ENCODE results near the gene TRIM40.

Gene TRIM40

DNA sequence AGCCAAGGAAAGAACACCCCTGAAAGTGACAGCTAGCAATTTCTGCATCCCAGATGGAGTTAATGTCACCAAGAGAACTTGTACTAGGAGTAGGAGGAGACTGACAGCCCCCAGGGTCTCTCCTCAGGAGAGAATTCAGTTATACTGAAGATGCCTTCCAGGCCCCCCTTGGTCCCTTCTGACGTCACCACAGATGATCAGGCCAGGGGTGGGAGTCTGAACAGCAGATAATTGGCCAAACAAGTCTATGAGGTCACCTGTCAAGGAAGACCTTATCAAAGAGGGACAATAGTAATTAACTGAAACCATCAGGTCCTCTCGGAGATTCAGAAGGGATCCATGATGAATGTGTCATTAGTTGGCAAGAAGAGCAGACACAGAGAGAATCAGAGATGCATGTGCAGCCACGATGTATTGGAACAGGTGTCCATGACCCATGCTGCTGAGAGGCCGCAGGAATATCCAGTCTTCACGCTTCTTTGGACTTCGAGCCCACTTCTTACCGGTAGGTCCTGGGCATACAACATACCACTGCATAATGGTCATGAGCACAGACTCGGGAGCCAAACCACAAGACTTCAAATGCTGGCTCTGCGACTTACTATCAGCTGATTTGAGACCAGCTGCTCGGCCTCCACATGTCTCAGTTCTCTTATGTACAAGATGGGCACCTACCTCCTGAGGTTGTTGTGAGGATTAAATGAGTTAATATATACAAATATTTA lies 14.9 kb downstream of the TRIM40 start:
- DNase-seq = no peak

GRCh38 chr6:30151580-30151979 lies 15.6 kb downstream of the TRIM40 start:
- DNase-seq = peak; percentile 78 to 82

GRCh38 chr6:30152016-30152673 lies 16.2 kb downstream of the TRIM40 start:
- no peak for DNase-seq

GRCh38 chr6:30152910-30153610 lies 17.1 kb downstream of the TRIM40 start:
- DNase-seq = peak in 1 of 2 experiments; percentile 14

DNA sequence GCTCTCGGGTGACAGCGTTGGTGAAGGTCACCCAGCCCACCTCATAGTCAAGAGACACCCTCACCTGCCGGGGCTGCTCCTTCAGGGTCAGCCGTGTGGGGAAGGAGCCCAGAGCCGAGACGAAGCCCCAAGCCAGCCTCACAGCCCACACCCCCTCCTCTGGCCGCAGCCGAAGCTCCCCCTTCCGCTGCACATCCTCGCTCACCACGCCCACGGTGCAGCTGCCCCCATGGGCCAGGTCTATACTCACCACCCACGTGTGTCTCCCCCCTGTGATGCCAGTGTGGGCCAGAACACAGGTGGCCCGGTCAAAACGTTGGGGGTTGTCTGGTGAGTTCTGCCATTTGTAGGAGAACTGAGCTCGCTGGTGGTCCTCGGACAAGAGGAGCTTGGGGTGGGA lies 18.1 kb downstream of the TRIM40 start:
- DNase-seq = no peak

DNA sequence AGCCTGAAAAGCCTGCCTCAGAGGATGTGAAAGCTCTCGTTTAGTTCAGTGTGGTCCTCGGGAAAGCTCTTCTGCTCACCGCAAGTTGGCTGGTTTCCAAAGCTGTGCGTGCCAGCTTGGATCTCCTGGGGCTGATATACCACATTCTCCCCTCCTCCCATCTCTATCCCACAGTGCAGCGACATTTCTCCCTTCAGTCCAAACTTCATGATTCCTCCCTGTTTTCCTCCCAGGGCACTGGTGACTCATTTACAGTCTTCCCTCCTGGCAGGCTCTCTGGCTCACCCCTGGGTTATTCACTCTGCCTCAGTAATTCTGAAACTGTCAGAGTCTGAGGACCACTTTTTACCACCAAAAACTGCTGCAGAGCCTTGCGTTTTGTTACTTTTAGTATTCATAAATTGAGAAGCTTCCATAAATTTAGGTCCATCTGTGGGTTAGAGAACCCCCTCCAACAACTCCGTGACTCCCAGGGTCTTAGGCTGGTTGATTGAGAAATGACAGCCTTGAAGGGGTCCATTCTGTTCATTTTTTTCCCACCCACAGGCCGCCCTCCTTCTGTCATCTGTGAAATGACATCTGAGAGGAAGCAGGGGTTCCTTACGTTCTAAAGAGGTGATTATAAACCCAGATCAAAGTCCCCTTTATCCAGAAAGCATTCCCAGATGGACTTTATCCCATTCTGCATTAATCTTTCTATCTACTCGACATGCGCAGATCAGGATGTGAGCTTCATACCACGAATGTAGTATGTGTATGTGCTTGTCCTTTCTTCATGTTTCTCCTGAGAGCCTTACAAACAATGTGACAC lies 19.0 kb downstream of the TRIM40 start:
- no peak for DNase-seq

- no peak for DNase-seq
Measured at GRCh38 chr6:30155520-30156261, 19.8 kb downstream of the TRIM40 start.

DNA sequence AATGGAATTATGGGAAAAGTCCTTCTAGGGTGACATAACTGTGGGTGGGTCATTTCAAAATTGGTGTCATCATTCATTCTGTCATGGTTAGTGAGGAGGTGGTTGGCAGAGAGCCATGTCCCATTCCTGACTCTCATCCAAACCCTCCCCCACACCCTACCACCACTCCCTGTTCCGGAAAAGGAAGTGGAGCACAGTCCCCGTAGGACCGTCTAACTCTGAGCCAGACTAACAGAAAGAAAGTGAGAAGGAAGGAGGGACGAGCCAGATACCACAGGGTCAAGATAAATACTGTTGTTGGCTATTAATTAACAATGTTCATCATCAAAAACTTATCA lies 20.3 kb downstream of the TRIM40 start:
- DNase-seq = peak; percentile 57 to 60

DNA sequence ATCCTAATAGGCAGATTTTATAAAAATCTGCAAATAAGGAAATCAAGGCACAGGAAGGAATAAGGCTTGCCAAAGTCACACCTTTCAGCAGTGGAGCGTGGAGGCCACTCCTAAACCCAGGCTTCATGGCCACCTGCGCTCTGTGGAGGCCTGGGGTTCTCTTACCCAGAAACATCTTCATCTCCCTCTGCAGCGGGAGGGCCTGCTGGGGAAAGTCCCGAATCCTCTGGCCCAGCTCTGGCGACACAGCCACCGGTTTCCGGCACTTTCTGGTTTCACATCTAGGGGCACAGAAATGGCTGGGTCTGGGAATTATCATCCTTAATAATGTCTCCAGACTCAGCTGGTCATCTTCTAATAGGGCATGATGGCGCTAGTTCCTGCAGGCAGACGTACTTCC lies 20.8 kb downstream of the TRIM40 start:
- DNase-seq = no peak

DNA sequence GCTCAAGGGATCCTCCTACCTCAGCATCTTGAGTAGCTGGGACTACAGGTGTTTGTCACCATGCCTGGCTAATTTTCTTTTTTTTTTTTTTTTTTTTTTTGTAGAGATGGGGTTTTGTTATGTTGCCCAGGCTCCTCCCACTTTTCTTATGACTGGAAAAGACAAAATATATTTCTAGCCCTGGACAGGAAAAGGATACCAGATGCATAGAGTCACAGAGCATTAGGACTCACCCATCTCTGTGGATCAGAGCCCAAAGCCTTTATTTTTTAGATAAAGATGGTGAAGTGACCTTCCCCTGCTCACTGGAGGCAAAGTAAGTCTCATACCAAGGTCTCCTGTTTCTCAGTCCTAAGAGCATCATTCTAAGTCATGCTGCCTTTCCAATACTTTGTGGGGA lies 21.6 kb downstream of the TRIM40 start:
- no peak for DNase-seq

- DNase-seq = no peak
Measured at GRCh38 chr6:30157999-30158398, 22.1 kb downstream of the TRIM40 start.

DNA sequence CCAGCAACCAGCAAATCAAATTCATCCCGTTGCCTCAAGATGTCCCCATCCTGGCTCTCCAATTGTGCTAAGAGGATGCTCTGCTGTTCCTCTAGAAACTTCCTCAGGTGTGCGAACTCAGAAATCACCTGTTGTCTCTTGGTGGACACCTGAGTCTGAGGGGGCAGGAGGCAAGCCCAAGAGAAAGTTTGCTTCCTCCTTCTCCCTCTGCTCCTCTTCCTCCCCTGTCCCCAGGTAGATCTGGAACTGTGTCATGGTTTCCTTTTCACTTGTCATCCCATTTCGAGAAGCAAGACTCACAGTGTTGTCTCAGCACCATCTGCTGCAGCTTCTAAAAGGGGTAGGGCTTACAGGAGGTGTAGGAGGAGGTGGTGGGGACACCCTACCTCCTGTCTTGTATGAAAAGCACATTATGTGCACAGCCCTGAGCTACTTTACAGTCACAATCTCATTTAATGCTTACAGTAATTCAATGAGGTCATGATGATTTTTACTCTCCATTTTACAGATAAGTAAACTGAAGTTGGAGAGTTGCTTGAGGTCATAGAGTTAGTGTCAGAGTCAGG lies 22.6 kb downstream of the TRIM40 start:
- DNase-seq = no peak

GRCh38 chr6:30160008-30160784 lies 24.3 kb downstream of the TRIM40 start:
- no peak for DNase-seq

- no peak for DNase-seq
Measured at GRCh38 chr6:30160785-30161531, 25.0 kb downstream of the TRIM40 start, which contains the start of gene TRIM10. Gene TRIM10 (minus strand): TSS chr6:30161211. CDS start chr6:30160858, 353 bp downstream.

DNA sequence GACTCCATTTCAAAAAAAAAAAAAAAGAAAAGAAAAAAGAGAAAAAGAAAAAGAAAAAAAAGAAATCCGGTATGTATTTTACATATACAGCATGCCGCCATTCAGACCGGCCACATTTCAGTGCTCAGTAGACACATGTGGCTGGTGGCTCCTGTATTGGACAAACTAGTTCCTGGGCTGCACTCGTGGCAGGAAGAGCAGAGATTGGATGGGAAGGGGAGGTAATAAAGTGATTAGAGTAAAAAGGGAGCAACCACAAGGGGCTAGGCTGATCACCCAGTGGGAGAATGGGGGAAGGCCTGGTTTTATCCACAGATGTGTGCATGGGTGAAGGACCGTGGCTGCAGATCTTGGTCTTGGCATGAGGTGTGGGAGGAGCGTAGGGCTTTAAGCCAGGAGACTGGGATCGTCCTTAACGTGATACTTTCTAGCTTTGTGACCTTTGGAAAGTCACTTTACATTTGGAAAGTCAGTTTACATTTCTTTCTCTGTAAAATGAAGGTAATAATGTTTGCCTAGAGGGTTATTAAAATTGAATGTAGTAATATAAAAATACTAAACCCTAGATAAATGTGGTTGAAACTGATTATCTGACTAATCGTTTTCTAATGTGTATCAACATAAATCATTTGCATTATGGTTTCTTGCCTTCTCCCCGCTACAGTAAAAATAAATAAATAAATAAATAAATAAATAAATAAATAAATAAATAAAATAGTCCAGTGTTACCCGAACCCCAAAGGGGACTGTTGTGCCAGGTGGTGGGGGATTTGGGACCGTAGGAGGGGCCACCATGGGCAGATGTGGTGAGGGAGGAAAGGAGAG lies 26.5 kb downstream of the TRIM40 start:
- DNase-seq = no peak

DNA sequence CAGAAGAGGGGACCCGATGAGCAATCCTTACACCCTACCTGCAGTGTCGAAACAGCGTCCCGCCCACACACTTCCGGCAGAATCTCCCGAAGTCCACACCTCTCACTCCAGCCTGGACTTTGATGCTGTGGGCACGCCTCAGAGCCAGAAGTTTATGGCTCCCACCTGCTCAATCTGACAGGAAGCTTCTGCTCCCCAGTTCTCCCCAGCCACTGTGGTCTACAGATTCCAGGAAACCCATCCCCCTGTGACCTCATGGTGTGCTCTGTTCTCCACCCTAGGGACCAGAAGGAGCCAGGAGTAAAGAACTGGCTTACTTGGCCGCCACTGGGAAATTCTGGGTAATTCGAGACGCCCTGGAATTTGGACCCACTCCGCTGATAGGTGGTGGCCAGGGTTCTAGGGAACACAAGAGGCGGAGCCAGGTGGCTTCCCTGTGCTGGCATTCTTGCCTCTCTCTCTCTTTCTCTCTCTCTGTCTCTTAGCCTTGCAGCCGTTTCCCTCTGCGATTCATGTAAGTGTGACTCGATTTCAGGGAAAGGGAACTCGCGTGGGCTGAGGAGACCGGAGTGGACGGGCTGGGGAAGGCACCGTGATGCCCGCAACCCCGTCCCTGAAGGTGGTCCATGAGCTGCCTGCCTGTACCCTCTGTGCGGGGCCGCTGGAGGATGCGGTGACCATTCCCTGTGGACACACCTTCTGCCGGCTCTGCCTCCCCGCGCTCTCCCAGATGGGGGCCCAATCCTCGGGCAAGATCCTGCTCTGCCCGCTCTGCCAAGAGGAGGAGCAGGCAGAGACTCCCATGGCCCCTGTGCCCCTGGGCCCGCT lies 27.4 kb downstream of the TRIM40 start, which contains the start of gene TRIM15:
TSS of gene TRIM15 (plus strand) at position 457 of the 828 bp plus-strand sequence. CDS start at position 596, 139 bp downstream.
- DNase-seq = no peak

DNA sequence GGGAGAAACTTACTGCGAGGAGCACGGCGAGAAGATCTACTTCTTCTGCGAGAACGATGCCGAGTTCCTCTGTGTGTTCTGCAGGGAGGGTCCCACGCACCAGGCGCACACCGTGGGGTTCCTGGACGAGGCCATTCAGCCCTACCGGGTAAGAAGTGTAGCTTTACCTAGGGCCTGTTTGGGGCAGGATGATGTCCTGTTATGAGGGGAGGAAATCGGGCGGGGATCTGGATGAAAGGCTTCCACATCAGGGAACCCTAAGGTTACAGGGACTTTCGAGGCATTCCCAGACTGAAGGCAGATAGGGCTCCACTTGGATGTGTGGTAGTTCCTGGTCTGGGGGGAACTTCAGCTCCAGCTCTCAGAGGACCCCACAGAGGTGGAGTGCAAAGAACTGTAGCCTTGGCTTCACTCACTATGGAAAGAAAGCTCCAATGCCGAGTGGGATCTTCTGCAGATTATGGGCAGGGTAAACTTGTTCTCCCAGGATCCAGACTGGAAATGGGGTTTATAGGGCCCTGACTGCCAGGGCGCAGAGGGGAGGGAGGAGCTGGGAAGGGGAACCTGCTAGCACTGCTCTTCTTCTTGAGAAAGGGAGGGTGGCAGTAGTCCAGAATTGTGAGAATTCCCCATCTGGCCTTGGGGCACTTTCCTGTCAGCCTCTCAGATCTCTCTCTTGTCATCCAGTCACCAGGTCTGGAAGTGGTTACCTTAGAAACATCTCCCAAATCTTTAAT lies 28.1 kb downstream of the TRIM40 start:
- no peak for DNase-seq

GRCh38 chr6:30164714-30165113 lies 28.8 kb downstream of the TRIM40 start:
- no peak for DNase-seq

Measured in Kasumi-1 (cell line).